ENCODE data around the gene ARHGEF12.
A peak's percentile ranks its signal among the peaks of the same experiment; 100 is the strongest.

Gene ARHGEF12, protein sequence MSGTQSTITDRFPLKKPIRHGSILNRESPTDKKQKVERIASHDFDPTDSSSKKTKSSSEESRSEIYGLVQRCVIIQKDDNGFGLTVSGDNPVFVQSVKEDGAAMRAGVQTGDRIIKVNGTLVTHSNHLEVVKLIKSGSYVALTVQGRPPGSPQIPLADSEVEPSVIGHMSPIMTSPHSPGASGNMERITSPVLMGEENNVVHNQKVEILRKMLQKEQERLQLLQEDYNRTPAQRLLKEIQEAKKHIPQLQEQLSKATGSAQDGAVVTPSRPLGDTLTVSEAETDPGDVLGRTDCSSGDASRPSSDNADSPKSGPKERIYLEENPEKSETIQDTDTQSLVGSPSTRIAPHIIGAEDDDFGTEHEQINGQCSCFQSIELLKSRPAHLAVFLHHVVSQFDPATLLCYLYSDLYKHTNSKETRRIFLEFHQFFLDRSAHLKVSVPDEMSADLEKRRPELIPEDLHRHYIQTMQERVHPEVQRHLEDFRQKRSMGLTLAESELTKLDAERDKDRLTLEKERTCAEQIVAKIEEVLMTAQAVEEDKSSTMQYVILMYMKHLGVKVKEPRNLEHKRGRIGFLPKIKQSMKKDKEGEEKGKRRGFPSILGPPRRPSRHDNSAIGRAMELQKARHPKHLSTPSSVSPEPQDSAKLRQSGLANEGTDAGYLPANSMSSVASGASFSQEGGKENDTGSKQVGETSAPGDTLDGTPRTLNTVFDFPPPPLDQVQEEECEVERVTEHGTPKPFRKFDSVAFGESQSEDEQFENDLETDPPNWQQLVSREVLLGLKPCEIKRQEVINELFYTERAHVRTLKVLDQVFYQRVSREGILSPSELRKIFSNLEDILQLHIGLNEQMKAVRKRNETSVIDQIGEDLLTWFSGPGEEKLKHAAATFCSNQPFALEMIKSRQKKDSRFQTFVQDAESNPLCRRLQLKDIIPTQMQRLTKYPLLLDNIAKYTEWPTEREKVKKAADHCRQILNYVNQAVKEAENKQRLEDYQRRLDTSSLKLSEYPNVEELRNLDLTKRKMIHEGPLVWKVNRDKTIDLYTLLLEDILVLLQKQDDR (N-terminal part only)

DNA sequence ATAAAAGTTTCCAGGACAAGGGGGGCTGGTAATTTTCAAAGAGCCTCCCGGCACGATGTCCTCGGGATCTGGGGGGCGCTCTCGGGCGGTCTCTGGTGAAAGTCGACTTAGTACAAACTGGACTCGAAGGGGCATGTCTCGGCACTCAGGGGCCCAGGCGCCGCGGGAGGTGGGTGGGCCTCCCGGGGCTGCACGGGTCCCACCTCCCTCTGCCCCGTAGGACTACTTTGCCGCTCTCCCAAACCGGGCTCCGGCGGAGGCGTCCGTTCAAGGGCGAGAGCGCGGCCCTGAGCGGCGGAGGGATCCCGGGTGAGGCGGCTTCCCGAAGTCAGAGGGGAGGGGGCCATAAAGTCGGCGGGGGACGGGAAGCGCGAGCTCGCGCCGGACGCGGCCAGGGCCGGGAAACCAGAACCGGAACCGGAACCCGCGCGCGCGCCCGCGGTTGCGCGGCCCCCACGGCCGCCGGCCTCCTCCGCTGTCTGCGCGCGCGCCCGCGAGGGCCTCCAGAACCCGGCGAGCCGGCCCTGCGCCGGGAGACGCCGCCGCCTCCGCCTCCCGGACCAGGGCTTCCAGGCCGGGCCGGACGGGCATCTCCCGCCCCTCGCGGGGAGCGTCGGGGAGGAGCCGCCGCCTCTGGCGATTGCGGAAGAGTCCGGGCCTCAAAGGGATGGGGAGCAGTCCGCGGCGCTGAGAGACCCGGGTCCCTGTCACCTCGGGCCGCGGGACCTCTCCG lies at the start of gene ARHGEF12:
TSS of gene ARHGEF12 (plus strand) at position 506 of the 733 bp plus-strand sequence. CDS start 831 bp downstream, outside the sequence.
- DNase-seq (ENCODE audit: low spot score): peak; percentile 97

DNA sequence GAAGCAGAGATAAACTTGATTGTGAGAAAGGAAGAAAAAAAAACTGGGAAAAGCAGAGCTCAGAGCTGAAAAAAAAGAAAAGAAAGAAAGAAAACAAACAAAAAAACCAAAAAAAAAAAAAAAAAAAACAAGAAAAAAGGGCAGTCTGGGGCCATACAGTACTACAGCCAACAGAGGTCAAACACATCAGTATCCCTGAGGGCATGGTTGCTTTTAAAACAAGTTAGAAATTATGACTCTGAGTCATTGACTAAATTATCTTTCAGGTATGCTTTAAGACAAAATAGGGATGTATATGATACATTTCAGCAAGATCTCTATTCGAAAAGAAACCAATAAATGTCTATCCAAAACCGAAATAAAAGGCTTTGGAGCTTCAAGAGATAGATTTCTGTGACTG lies 48.2 kb upstream of the ARHGEF12 start:
- DNase-seq (ENCODE audit: low spot score): no peak

DNA sequence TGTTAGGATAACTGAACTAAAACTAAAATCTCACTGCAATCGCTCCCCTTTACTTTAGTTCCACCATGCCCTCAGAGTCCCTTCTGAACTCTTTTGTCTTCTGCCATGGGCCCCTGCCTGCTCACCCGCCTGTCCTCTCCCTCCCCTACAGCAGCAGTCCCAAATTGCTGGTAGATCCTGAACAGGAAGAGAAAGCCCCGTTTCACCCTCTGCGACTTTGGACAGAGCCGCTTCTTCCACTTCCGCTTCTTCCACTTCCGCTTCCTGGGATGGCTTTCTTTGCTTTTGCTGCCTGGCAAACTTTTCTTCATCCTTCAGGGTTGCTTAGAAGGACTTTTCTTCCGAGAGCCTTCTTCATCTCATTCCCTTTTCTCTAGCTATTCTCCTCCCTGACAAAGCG lies 46.8 kb upstream of the ARHGEF12 start:
- DNase-seq (ENCODE audit: low spot score): no peak

DNA sequence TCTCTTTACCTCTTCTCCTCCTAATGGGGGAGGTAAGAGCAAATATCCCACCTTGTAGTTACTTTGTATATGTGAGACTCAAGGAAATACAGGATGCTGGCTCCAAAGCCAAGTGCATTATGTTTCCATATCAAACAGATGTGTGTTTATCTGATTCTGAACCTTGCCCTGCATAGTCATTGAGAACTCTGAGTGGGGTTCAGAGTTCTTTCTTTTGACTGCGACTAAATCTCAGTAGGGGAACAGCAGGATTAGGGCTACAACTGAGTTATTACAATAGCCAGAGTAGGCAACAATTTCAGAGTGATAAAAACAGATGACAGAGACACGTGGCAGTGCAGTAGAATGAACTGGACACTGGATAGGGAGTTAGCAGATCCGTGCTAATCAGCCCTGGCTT lies 45.3 kb upstream of the ARHGEF12 start:
- no peak for DNase-seq (ENCODE audit: low spot score)

DNA sequence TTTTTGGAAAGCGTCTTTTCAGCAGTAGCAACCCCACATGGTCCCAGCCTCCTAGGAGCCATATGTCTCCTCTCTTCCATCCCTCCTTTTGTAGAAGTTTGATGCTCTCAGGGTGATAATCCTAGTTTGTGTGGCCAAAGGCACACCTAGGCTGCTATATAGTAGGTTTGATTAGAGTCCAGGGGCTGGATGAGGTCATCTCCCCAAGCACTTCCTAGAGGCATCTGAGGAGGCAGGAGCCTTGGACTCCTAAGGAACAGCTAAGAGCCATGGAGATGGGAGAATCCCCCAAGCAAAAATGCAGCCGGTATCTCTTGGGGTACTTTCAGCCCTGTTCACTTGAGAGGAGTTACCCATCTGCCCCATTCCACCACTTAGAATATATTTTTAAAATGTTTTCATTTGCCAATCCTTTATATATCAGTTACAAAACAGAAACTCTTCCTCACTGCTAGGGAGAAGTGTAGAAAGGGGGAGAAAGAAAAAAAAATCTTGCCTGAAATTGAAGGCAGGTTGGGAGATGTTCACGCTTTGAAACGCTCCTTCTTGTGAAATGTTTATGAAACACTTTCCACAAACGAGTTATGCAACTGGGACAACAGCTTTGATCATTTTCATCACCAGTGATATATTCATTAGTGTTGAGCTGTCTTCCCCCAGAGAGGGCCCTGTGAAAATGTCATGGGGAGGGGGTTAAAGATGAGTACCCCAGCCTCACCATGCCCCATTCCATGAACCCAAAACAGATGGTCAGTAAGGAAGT lies 43.0 kb upstream of the ARHGEF12 start:
- no peak for DNase-seq (ENCODE audit: low spot score)

DNA sequence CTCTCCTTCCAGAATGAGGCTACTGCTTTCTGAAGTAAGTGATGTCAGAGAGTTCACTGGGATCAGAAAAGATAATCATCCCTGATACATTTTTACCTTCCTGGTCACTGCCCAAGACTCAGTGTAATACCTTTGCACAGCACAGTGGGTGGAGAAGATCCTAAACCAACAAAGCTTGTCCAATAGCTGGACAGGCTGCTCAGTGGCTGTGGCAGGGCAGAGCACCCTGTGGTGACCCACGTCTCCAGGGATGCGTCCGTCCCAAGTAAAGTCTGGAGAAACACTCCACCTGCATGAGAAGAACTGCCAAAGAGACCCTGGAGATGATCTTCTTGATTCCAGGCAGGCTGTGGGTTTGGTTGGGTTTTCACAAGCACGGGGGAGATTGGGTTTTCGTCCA lies 42.1 kb upstream of the ARHGEF12 start:
- DNase-seq (ENCODE audit: low spot score): no peak

DNA sequence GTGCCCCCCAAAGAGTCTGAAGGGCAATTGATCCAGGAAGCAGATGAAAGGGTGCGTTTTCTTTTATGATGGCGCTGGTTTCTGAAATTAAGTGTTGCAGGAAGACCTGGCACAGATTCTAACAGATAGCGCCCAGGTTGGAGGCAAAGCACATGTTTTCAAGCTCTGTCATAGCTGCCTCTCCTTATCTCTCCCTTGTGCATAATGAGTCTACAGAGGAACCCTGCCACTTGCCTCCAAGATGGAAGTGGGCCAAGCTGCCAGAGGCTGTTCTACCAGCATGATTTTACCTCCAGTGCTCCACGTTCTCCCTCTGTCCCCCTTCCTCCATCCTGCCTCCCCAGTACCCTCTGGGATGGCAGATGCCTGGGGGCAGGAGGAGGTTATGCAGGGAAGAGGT lies 41.1 kb upstream of the ARHGEF12 start:
- DNase-seq (ENCODE audit: low spot score): no peak

DNA sequence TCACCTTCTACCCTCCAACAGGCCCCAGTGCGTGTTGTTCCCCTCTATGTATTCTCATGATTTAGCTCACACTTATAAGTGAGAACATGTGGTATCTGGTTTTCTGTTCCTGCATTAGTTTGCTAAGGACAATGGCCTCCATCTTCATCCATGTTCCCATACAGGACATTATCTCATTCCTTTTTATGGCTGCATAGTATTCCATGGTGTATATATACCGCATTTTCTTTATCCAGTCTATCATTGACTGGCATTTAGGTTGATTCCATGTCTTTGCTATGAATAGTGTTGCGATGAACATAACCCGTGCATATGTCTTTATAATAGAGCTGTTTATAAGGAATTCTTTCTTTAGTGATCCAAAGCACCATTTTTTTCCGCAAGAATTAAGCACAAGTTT lies 39.7 kb upstream of the ARHGEF12 start:
- DNase-seq (ENCODE audit: low spot score): no peak

DNA sequence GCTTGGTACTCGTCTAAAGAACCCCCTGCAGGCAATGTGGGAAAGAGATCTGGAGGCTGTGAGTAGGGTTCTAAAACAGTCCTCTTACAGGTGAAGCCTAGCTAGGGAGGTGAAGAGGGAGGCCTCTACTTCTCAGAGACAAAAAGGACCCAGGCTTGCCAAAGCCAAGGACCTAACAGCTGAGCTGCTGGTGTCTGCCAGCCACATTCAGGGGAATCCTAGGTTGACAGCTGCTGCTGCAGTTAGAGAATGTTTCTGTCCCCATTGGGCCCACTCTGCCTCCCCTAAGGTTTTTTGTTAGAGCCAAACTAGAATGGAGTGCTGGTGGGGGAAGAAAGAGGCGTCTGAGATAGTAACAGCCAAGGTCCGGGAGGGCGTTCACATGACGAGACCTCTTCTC lies 37.8 kb upstream of the ARHGEF12 start:
- no peak for DNase-seq (ENCODE audit: low spot score)

DNA sequence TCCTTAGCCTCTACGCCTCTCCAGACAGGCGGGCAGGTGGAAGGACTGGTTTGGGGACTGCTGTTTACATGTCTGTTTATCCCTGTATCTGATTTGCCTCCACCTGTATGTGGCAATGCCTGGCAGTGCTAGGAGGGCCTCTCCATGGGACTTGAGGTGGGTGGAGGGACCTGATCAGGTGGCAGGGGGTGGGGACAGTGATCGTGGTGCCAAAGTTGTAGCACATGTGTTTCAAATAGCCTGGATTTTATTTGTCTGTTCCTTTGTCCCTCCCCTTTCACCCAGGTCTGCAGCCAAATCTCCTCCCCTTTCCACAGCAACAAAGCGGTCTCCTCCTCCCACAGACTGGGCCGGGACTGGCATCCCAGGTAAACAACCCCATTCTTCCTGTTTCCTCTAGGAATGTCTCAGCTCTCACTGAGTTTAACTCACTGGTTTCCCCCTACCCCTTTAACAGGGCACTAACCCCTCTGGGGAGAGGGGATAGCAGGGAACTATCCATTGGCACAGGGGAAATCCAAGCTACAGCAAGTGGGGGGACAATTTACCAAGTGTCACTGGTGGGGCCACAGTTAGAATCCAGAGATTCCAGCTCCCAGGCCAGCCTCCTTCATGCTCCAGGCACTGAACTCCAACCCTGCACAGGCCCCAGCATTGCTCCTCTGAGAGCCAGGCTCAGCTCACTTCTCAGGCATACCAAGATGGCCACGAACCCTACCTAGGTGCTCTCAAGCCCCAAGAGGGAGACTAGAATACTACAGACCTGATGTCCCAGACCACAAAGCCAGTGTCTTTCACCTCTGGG lies 34.0 kb upstream of the ARHGEF12 start:
- peak; percentile 47 for DNase-seq (ENCODE audit: low spot score)

DNA sequence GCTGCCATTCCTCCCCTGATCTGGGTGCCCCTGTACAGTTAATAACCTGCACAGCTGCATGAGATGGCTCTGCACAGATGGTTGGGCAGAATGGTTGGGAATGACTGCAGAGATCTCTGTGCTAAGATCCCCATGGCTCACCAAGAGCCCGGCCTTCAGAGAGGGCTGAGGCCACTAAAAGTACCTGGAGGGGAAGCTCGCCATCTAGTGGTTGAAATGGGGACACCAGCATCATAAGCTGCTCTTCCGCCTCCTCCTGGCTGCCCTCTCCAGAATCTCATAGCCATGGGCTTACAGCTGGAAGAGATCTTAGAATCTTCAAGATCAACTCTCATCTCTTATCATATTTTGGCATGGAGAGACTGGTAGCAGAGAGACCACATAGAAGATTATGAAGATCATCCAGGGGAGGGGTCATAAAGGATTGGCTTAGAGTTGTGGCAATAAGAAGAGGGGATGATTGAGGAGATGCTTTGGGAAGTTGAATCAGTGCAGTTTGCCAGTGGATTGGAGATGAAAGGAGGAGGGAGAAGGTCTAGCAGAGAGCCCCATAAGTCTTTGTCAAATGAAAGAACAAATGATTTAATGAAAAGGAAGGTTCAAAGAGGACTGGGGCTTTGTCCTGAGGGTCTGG lies 33.1 kb upstream of the ARHGEF12 start:
- peak; percentile 88 for DNase-seq (ENCODE audit: low spot score)

DNA sequence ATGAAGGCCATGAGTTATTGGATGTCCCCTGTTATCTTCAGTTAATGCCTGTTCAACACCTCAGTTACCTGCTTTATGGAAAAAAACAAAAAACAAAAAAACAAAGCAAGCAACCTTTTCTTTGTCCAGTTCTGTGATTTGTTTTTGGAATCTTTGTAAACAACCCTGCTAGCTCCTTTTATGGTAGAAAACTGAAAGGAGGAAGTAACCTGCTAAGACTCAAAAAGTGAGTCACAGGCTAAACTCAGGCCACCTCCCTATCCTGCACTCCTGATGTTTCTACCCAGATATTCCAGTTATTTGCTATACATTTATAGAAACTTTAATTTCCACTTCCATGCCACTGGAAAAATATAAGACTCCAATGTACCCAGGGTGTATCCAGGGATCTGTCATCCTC lies 31.7 kb upstream of the ARHGEF12 start:
- DNase-seq (ENCODE audit: low spot score): no peak

DNA sequence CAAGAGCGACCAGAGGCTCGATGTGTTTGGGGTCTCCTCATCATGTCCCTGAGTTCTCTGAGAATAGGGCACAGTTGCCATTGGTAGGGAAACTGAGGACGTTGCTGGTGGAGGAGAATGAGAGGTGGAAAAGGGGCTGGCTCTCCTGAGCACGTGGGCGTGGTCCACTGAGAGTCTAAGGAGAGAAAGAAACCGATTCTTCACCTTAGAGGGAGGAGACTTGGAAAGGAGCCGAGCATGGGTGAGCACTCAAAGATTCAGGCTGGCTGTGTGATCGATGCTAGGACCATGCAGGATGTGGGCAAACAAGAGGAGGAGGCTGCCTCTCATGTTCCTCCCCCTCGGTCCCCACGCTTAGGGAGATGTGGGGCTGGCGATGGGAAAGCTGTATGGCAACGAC lies 30.9 kb upstream of the ARHGEF12 start:
- DNase-seq (ENCODE audit: low spot score): no peak

DNA sequence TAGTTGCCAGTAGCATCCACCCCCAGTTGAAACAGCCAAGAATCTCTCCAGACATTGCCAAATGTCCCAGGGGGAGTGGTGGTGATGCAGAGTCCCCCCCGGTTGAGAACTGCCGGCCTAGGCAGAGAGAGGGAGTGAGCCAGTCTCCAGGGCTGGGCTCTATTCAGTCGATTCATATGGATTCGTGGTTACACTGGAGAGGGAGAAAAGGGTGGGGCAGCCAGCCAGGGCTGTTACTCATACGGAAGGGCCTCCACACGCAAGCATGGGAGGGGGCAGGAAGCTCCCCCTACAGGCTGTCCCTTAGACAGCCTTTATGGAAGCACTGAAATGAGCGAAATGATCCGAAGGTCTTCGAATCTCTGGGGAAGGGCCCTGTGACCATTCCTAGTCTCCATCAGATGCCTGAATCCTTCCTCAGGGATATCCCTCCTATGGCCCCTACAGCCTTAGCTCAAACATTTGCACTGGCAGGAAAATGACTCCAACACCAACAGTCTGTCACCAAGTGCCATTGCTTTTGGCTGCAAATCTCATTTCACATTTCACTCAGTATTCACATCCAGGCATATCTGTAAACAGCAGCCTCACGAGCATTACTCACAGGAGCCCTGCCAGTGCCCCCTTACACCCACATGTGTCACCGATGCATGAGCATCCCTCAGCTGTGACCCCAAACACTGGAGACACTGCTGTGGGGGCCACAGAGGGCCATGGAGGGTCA lies 29.5 kb upstream of the ARHGEF12 start:
- DNase-seq (ENCODE audit: low spot score): peak; percentile 72

DNA sequence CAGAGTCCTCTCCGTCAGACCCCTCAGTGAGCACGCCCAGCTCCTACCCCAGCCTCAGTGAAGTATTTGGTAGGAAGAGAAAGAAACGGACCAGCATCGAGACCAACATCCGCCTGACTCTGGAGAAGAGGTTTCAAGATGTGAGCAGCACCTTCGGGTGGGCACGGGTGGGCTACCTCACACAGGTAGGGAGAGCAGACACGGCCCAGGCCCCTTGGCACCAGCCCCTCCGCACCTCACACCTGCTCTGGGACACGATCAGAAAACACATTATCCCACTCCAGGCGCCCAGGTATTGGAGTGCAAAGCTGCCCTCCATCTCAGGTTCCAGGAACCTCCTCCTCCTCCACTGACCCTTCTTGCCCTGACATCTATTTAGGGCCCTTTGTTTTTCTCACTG lies 28.7 kb upstream of the ARHGEF12 start:
- no peak for DNase-seq (ENCODE audit: low spot score)

DNA sequence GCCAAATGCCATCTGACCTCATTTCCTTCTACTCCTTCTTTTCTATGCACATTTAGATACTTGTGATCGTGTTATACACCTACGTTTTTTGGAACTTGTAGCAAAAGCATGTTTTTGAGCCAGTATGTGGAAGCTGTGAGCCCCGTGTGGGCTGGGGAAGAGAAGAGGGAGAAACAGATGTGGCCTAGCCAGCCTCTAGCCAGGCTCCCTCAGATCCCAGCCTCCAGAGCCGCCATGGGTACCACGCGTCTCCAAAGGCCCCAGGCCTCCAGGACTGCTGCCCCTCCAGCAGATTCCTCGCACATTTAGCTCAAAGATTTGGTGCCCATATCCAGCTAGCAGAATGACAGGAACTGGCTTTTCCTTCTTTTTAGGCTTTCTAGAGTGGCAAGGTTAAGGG lies 28.1 kb upstream of the ARHGEF12 start:
- no peak for DNase-seq (ENCODE audit: low spot score)

DNA sequence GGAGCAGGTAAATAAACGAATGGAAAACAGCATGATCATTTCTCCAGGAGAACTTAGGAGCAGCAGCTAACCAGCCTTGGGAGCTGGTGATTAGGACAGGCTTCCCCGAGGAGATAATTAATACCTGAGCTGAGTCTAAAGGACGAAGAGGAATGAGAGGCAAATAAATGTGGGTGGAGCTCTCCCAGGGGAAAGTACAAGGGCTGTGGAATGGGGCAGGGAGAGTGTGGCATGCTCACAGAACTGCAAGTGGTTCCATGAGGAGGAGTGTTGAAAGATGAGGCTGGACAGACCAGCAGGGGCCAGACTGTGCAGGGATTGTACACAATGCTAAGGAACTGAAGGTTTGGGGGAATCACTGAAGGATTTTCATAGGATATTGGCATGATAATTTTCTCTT lies 25.3 kb upstream of the ARHGEF12 start:
- no peak for DNase-seq (ENCODE audit: low spot score)

DNA sequence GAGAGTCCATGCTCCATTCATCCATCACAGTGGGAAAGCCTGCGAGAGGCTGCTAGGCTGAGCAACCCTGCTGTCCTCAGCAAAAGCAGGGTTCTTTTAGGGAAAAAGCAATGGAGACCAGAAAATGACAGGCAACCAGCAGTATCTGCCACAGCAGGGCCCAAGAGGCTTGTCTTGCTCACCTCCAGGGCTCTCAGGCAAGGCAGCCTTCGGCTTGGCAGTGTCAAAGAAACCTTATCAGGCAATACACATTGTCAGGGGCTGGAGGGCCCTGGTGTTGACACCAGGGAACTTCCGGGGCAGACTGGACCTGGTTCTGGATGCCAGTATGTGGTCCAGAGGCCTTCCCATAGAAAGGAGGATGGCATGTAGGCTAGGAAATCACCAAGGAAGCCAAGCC lies 21.4 kb upstream of the ARHGEF12 start:
- DNase-seq (ENCODE audit: low spot score): no peak

Measured in iPS-NIHi11 (cell line).